SH-SY5Y (cell line): Measurements from ENCODE around the gene CNTNAP4.

Source experiments
- GATA2 ChIP-seq: IDR thresholded peaks from 2 replicates; pipeline ENCODE4 v1.6.1; 2011; ENCODE audit warnings: mild to moderate bottlenecking, low read depth, low read length
- GATA3 ChIP-seq: IDR thresholded peaks from 2 replicates; pipeline ENCODE4 v1.6.1; 2011; ENCODE audit warnings: low read depth, mild to moderate bottlenecking, low read length, moderate library complexity

GRCh38 chr16:76459111-76459510, 181.9 kb downstream of the CNTNAP4 start:
- TF ChIP-seq GATA2 (no peak), GATA3 (no peak)
